Karpas-422 (cell line): ENCODE data around the gene AIG1. TPM values are rescaled to one million over a fixed set of nuclear protein-coding genes. Genes with fewer than 3 reads are reported as not detected.

Source experiments
- DNase-seq: peaks from one replicate; pipeline ENCODE4 v3.0.0-alpha.2; 2015
- H2AFZ ChIP-seq: fragments of 200-600 bp; sonication (generic); 2 replicates; pipeline ENCODE4 v1.6.1; 2014; ENCODE audit warnings: antibody characterized with exemption, low read length, mixed read lengths
- H3K27ac ChIP-seq: fragments of 200-600 bp; sonication (generic); 2 replicates; pipeline ENCODE4 v1.5.1; 2014; ENCODE audit warnings: mild to moderate bottlenecking, low read length, moderate library complexity
- H3K27me3 ChIP-seq: fragments of 200-600 bp; sonication (generic); 2 replicates; pipeline ENCODE4 v1.6.1; 2014; ENCODE audit warnings: low read length, mixed read lengths
- H3K36me3 ChIP-seq: fragments of 200-600 bp; sonication (generic); 2 replicates; pipeline ENCODE4 v1.6.1; 2014; ENCODE audit warnings: low read length, mixed read lengths; ENCODE audit not compliant: insufficient read depth
- H3K4me1 ChIP-seq: fragments of 200-600 bp; sonication (generic); 2 replicates; pipeline ENCODE4 v1.6.1; 2014; ENCODE audit warnings: mild to moderate bottlenecking, low read length, mixed read lengths
- H3K4me2 ChIP-seq: fragments of 200-600 bp; sonication (generic); 2 replicates; pipeline ENCODE4 v1.6.1; 2014; ENCODE audit warnings: low read length, low read depth, mild to moderate bottlenecking; ENCODE audit not compliant: poor library complexity, severe bottlenecking
- H3K4me3 ChIP-seq: fragments of 200-600 bp; sonication (generic); 2 replicates; pipeline ENCODE4 v1.5.1; 2014; ENCODE audit warnings: mild to moderate bottlenecking, antibody characterized with exemption, low read length, mixed read lengths
- H3K79me2 ChIP-seq: fragments of 200-600 bp; sonication (generic); 2 replicates; pipeline ENCODE4 v1.6.1; 2014; ENCODE audit warnings: mild to moderate bottlenecking, low read length, mixed read lengths
- H3K9ac ChIP-seq: fragments of 200-600 bp; sonication (generic); 2 replicates; pipeline ENCODE4 v1.6.0; 2014; ENCODE audit warnings: low read length
- H3K9me2 ChIP-seq: fragments of 200-600 bp; sonication (generic), shearing (Covaris generic); replicated peaks from 2 replicates; pipeline ENCODE4 v1.6.0; 2014; ENCODE audit warnings: mild to moderate bottlenecking, low read length, moderate library complexity; ENCODE audit not compliant: insufficient read depth
- H3K9me3 ChIP-seq: fragments of 300-700, 200-600 bp; sonication (generic); 2 replicates; pipeline ENCODE4 v1.6.1; 2014; ENCODE audit warnings: low read length, mixed read lengths
- H4K20me1 ChIP-seq: fragments of 200-600 bp; sonication (generic); 2 replicates; pipeline ENCODE4 v1.6.1; 2014; ENCODE audit warnings: mild to moderate bottlenecking, antibody characterized with exemption, low read length, low read depth; ENCODE audit not compliant: insufficient read depth
- total RNA-seq: library from RNA; depleted of rRNA; stranded (reverse); fragments of >200 nt; shearing (Covaris generic); gene quantifications from 2 replicates; pipeline ENCODE4 v1.2.3, GENCODE V29; 2014; ENCODE audit warnings: low replicate concordance

AIG1 gene
- total RNA-seq, 1 experiment from 2014 or later: 10.2 TPM

- Histone ChIP-seq H3K4me3 (no peak overlapping the region), H3K4me2 (no peak overlapping the region), H3K9me3 (no peaks in the 10 kb centered on the region), H3K27ac (no peak overlapping the region), H3K79me2 (no peaks in the 10 kb centered on the region), H4K20me1 (no peaks in the 10 kb centered on the region), H3K9me2 (no peaks in the 10 kb centered on the region), H3K4me1 (no peaks in the 10 kb centered on the region), H3K9ac (no peak overlapping the region), H2AFZ (no peak overlapping the region), H3K27me3 (no peaks in the 10 kb centered on the region), H3K36me3 (no peaks in the 10 kb centered on the region)
- DNase-seq: no peak
These were observed 43.2 kb downstream of the AIG1 start for GRCh38 chr6:143103916-143104315.

GRCh38 chr6:143107440-143107839 lies 46.8 kb downstream of the AIG1 start:
- no peak overlapping the region for H3K9ac ChIP-seq
- H3K9me2 ChIP-seq: no peaks in the 10 kb centered on the region
- H3K36me3 ChIP-seq: no peaks in the 10 kb centered on the region
- no peak overlapping the region for H3K27ac ChIP-seq
- H3K4me3 ChIP-seq: no peak overlapping the region
- H3K79me2 ChIP-seq: no peaks in the 10 kb centered on the region
- H3K27me3 ChIP-seq: no peaks in the 10 kb centered on the region
- no peaks in the 10 kb centered on the region for H3K9me3 ChIP-seq
- H2AFZ ChIP-seq: no peak overlapping the region
- H3K4me1 ChIP-seq: no peaks in the 10 kb centered on the region
- no peak overlapping the region for H3K4me2 ChIP-seq
- no peaks in the 10 kb centered on the region for H4K20me1 ChIP-seq
- no peak for DNase-seq

GRCh38 chr6:143107911-143108761 lies 47.4 kb downstream of the AIG1 start:
- H3K27ac ChIP-seq: no peak overlapping the region

DNA sequence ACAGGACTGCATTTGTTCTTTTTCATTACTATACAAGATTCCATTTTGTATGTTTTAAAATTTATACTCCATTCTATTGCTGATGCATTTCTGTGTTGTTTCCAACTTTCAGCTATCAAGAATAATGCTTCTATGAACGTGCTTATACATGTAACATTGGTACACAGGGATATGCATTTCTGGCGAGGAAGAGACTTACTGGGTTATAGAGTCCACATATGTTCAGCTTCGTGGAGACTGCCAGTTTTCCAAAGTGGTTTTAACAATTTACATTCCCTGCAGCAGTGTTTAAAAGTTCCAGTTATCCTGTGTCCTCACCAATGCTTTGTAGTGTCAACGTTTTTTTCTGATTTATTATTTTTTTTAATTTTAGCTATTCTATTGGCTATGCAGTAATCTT lies 48.5 kb downstream of the AIG1 start:
- no peak overlapping the region for H3K4me2 ChIP-seq
- no peaks in the 10 kb centered on the region for H3K79me2 ChIP-seq
- no peaks in the 10 kb centered on the region for H3K27me3 ChIP-seq
- no peak overlapping the region for H3K4me3 ChIP-seq
- no peaks in the 10 kb centered on the region for H3K4me1 ChIP-seq
- no peak overlapping the region for H3K9ac ChIP-seq
- no peak for DNase-seq
- no peaks in the 10 kb centered on the region for H3K9me3 ChIP-seq
- no peak overlapping the region for H3K27ac ChIP-seq
- H2AFZ ChIP-seq: no peak overlapping the region
- H4K20me1 ChIP-seq: no peaks in the 10 kb centered on the region
- H3K9me2 ChIP-seq: no peaks in the 10 kb centered on the region
- H3K36me3 ChIP-seq: no peaks in the 10 kb centered on the region

More at GRCh38 chr6:143107911-143108761, 47.4 kb downstream of the AIG1 start:
- H3K4me3 ChIP-seq: no peak overlapping the region
- H3K36me3 ChIP-seq: no peaks in the 10 kb centered on the region
- no peaks in the 10 kb centered on the region for H3K9me2 ChIP-seq
- H2AFZ ChIP-seq: no peak overlapping the region
- no peaks in the 10 kb centered on the region for H4K20me1 ChIP-seq
- H3K27me3 ChIP-seq: no peaks in the 10 kb centered on the region
- no peaks in the 10 kb centered on the region for H3K4me1 ChIP-seq
- H3K9me3 ChIP-seq: no peaks in the 10 kb centered on the region
- H3K9ac ChIP-seq: no peak overlapping the region
- H3K79me2 ChIP-seq: no peaks in the 10 kb centered on the region
- no peak overlapping the region for H3K4me2 ChIP-seq
- no peak for DNase-seq

GRCh38 chr6:143110572-143110971 lies 49.9 kb downstream of the AIG1 start:
- no peaks in the 10 kb centered on the region for H3K79me2 ChIP-seq
- H4K20me1 ChIP-seq: no peaks in the 10 kb centered on the region
- DNase-seq: no peak
- H3K27ac ChIP-seq: no peak overlapping the region
- H3K9me2 ChIP-seq: no peaks in the 10 kb centered on the region
- no peaks in the 10 kb centered on the region for H3K4me1 ChIP-seq
- H3K27me3 ChIP-seq: no peaks in the 10 kb centered on the region
- no peaks in the 10 kb centered on the region for H3K9me3 ChIP-seq
- H3K36me3 ChIP-seq: no peaks in the 10 kb centered on the region
- H3K4me3 ChIP-seq: no peak overlapping the region
- H2AFZ ChIP-seq: no peak overlapping the region
- no peak overlapping the region for H3K4me2 ChIP-seq
- H3K9ac ChIP-seq: no peak overlapping the region

- Histone ChIP-seq H3K9me3 (no peaks in the 10 kb centered on the region), H3K4me2 (no peak overlapping the region), H3K27ac (no peak overlapping the region), H3K4me3 (no peak overlapping the region), H2AFZ (no peak overlapping the region), H3K36me3 (no peaks in the 10 kb centered on the region), H3K9ac (no peak overlapping the region), H3K79me2 (no peaks in the 10 kb centered on the region), H4K20me1 (no peaks in the 10 kb centered on the region), H3K27me3 (no peaks in the 10 kb centered on the region), H3K9me2 (no peaks in the 10 kb centered on the region), H3K4me1 (no peaks in the 10 kb centered on the region)
- no peak for DNase-seq
These were observed 50.3 kb downstream of the AIG1 start for GRCh38 chr6:143110996-143111395.

DNA sequence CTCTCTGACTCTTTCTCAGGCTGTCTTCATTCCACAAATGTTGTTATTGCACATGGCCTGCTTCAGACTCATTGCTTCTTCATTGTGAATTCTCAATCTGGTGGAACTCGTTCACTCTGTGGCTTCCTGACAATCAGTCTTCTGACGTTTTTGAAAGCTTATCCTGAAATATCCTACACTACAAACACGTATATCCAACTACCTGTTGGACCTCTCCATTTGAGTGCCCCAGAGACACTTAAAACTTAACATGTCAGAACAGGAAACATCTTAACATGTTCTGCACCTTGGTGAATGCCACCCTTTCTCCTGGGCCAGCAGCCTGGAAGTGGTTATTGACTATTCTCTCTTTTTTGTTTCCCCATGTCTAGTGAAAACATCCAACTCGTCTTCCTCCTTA lies 50.8 kb downstream of the AIG1 start:
- H2AFZ ChIP-seq: no peak overlapping the region
- H3K27me3 ChIP-seq: no peaks in the 10 kb centered on the region
- no peak overlapping the region for H3K4me2 ChIP-seq
- no peaks in the 10 kb centered on the region for H3K9me3 ChIP-seq
- no peaks in the 10 kb centered on the region for H3K4me1 ChIP-seq
- no peak for DNase-seq
- no peaks in the 10 kb centered on the region for H4K20me1 ChIP-seq
- no peak overlapping the region for H3K4me3 ChIP-seq
- H3K9me2 ChIP-seq: no peaks in the 10 kb centered on the region
- no peak overlapping the region for H3K9ac ChIP-seq
- no peaks in the 10 kb centered on the region for H3K79me2 ChIP-seq
- H3K27ac ChIP-seq: no peak overlapping the region
- no peaks in the 10 kb centered on the region for H3K36me3 ChIP-seq

DNA sequence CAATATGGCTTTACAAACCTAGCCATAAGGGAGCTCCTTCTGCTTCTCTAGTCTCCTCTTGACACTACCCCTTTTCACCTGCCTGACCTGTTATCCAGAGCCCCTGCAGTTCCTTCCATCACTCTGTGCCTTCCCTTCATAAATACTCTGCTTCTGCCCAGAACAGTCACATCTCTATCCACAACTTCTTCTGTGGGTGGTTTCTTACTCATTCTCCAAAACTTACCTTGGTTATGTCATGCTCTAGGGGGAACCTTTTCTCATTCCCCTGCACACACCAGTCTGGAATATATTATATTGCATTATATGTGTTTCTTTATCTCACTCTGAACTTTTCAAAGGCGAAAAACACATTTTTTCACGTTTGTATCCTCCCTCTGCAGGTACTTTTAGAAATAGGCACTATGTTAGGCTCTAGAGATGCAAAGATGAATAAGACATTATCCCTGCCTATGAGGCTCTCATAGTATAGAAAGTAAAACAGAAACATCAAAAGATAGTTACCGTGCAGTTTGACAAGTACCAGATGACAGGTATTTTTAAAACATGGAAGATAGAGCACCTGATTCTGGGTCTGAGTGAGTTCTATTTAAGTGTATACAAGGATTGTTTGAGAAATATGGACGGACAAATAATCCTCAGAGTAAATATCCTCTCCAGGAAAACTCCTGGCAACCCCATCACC lies 51.5 kb downstream of the AIG1 start:
- Histone ChIP-seq H3K27ac (no peak overlapping the region), H3K79me2 (no peaks in the 10 kb centered on the region), H3K36me3 (no peaks in the 10 kb centered on the region), H3K4me3 (no peak overlapping the region), H3K4me1 (no peaks in the 10 kb centered on the region), H2AFZ (no peak overlapping the region), H3K4me2 (no peak overlapping the region), H4K20me1 (no peaks in the 10 kb centered on the region), H3K9me2 (no peaks in the 10 kb centered on the region), H3K9ac (no peak overlapping the region), H3K27me3 (no peaks in the 10 kb centered on the region), H3K9me3 (no peaks in the 10 kb centered on the region)
- DNase-seq: no peak
